Measurements from ENCODE around the gene EMID1. TPM values are rescaled to one million over a fixed set of nuclear protein-coding genes. Genes with fewer than 3 reads are reported as not detected.

EMID1 gene
- total and polyA plus RNA-seq, 3 donors from 2014 or later: 6.2 to 7.5 (median 7.0) TPM

DNA sequence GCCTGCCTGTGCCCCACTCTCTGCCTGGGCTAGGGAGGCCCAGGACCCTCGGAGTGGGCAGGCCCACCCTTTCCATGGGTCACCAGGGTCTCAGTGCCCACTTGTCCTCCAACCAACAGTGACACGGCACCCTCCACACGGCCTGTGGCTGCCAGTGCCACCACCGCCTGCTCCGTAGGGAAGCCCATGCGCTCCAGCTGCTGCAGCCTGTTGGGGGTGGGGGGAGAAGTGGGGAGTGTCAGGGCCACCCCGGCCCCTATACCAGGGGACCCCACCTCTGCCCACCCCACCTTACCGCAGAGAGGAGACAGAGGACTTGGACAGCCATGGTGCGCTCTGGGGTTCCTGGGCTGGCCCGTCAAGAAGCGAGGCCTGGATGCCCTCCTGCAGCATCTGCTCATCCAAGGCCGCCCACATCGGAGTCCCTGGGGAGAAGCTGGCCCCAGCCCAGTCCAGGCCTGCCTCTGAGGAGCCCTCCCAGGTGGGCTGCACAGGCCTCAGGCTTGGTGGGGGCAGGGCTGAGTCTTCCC lies 54.4 kb downstream of the EMID1 start:
- WGBS, 2 donors: 92 to 93% methylated on average over 3 to 10 of the region's 13 CpGs
- DNase-seq: no peak
- Histone ChIP-seq H3K4me1 (peaks cover 6% of the 10 kb centered on the region), H3K27ac (no peak overlapping the region), H3K9me3 (no peaks in the 10 kb centered on the region), H3K4me3 (no peak overlapping the region), H3K27me3 (no peaks in the 10 kb centered on the region), H3K36me3 (ENCODE audit: low read depth, missing control alignments) (no peaks in the 10 kb centered on the region)
- intact Hi-C loops (cut with DNase I; ENCODE audit: low total_unique reads): no loop called here
- TF ChIP-seq, protein P1, sequence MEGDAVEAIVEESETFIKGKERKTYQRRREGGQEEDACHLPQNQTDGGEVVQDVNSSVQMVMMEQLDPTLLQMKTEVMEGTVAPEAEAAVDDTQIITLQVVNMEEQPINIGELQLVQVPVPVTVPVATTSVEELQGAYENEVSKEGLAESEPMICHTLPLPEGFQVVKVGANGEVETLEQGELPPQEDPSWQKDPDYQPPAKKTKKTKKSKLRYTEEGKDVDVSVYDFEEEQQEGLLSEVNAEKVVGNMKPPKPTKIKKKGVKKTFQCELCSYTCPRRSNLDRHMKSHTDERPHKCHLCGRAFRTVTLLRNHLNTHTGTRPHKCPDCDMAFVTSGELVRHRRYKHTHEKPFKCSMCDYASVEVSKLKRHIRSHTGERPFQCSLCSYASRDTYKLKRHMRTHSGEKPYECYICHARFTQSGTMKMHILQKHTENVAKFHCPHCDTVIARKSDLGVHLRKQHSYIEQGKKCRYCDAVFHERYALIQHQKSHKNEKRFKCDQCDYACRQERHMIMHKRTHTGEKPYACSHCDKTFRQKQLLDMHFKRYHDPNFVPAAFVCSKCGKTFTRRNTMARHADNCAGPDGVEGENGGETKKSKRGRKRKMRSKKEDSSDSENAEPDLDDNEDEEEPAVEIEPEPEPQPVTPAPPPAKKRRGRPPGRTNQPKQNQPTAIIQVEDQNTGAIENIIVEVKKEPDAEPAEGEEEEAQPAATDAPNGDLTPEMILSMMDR (IDR thresholded peaks at IDR 0.05): no peak
- no peak for TF ChIP-seq POLR2A (IDR thresholded peaks at IDR 0.05)

DNA sequence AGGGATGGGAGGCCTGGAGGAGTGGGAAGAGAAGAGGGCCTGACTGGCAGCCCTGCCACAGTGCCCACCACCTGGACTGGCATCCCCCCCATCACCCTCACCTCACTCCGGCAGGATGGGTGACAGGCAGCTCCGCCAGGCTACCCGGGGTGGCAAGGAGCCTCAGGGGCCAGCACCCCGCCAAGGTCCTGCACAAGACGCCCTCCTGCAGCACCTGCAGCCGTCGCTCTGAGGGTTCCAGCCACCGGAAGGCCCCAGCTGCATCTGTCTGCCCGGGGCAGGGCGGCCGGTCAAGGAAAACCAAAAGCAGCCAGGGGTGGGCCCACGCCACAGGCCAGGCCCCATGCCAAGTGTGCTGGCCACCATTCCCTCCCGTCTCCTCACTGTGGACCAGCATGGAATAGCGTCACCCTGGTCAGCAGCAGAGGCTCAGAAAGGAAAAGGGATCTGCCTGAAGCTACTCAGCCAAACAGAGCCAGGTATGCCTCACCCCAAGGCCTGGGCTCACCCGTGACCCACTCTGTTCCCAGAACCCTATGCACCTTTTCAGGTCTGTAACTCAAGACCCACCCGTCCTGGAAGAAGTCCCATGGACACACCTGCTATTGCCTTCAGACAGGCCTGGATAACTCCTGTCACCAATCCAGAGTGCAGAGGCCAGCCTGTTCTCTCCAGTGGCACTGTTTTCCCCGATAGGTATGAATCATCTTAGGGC lies 55.1 kb downstream of the EMID1 start:
- no peak overlapping the region for H3K4me3 ChIP-seq
- peaks cover 7% of the 10 kb centered on the region for H3K4me1 ChIP-seq
- H3K27ac ChIP-seq: no peak overlapping the region
- no peaks in the 10 kb centered on the region for H3K27me3 ChIP-seq
- WGBS, 2 donors: 62 to 67% methylated on average over 9 to 17 of the region's 17 CpGs
- intact Hi-C loops (cut with DNase I; ENCODE audit: low total_unique reads): no loop called here
- H3K36me3 ChIP-seq (ENCODE audit: low read depth, missing control alignments): no peaks in the 10 kb centered on the region
- TF ChIP-seq, protein P1 (IDR thresholded peaks at IDR 0.05): no peak
- no peak for TF ChIP-seq POLR2A (IDR thresholded peaks at IDR 0.05)
- H3K9me3 ChIP-seq: no peaks in the 10 kb centered on the region
- no peak for DNase-seq

DNA sequence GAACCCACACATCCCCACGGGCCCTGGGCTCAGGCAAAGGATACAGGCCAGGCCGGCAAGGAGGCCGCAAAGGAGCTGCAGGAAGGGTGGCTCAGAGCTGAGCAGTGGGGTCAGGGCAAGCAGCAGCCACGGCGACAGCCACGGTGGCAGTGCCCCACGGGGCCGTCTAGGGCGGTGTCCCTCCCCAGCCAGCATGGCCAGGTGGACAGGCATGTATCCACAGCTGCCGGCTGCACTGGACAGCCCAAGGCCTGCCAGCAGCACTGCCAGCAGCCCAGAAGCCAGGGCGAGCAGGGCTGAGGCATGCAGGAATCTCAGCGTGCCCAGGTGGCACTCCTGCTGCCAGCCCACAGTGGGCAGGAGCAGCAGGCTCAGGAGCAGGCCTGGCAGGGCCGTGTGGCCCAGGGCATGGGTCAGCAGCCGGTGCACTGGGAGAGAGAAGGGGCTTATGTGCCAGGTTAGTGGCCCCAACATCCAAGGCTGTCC lies 58.1 kb downstream of the EMID1 start:
- Histone ChIP-seq H3K36me3 (ENCODE audit: low read depth, missing control alignments) (no peaks in the 10 kb centered on the region), H3K27me3 (no peaks in the 10 kb centered on the region), H3K9me3 (no peaks in the 10 kb centered on the region), H3K4me1 (peaks cover 22% of the 10 kb centered on the region), H3K27ac (no peak overlapping the region), H3K4me3 (no peak overlapping the region)
- 84 to 90% methylated on average over 3 to 14 of the region's 14 CpGs for WGBS, 2 donors
- no peak for TF ChIP-seq POLR2A (IDR thresholded peaks at IDR 0.05)
- TF ChIP-seq, protein P1 (IDR thresholded peaks at IDR 0.05): no peak
- no peak for DNase-seq
- intact Hi-C loops (cut with DNase I; ENCODE audit: low total_unique reads): no loop called here

DNA sequence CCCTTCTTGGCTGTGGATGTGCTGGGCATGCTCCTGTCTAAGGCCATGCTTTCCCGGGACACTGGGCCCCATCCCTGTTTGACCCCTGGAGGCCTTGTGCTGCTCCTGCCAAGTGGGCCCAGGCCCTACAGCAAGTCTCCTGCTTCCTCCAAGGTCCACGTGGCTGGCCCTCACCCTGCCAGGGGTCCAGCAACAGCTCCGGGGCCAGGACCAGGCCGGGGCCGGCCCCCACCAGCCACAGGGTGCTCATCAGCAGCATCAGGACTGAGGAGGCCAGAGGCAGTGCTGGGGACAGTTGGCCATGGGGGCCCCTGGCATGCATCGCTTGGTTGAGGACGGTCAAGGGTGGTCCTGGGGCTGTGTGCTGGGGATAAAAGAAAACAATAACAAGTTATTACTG lies 59.6 kb downstream of the EMID1 start:
- Histone ChIP-seq H3K4me1 (peaks cover 33% of the 10 kb centered on the region), H3K27me3 (no peaks in the 10 kb centered on the region), H3K4me3 (no peak overlapping the region), H3K27ac (no peak overlapping the region), H3K36me3 (ENCODE audit: low read depth, missing control alignments) (no peaks in the 10 kb centered on the region), H3K9me3 (no peaks in the 10 kb centered on the region)
- no peak for DNase-seq
- WGBS, 2 donors: 70 to 93% methylated on average over 3 to 7 of the region's 7 CpGs
- intact Hi-C loops (cut with DNase I; ENCODE audit: low total_unique reads): no loop called here
- TF ChIP-seq, protein P1 (IDR thresholded peaks at IDR 0.05): no peak
- no peak for TF ChIP-seq POLR2A (IDR thresholded peaks at IDR 0.05)

Data from testis (tissue), 3 donors.